Glutamatergic neuron (in vitro differentiated cells): ENCODE data around the gene ITPR1. TPM values are rescaled to one million over a fixed set of nuclear protein-coding genes. Genes with fewer than 3 reads are reported as not detected.

Experiments used
- DNase-seq: peaks from one replicate; pipeline ENCODE4 v3.0.0; 2022
- H3K27ac Mint-ChIP-seq: one replicate; pipeline ENCODE4 v1.8.0; 2020; ENCODE audit warnings: mild to moderate bottlenecking, mixed read lengths, inconsistent platforms; ENCODE audit not compliant: unreplicated experiment
- H3K27me3 Mint-ChIP-seq: one replicate; pipeline ENCODE4 v1.8.0; 2020; ENCODE audit warnings: mild to moderate bottlenecking, moderate library complexity, mixed read lengths, inconsistent platforms; ENCODE audit not compliant: unreplicated experiment
- H3K36me3 Mint-ChIP-seq: one replicate; pipeline ENCODE4 v1.8.0; 2020; ENCODE audit warnings: mild to moderate bottlenecking, mixed read lengths, inconsistent platforms; ENCODE audit not compliant: unreplicated experiment
- H3K4me1 Mint-ChIP-seq: one replicate; pipeline ENCODE4 v1.8.0; 2020; ENCODE audit warnings: mild to moderate bottlenecking, low read depth, mixed read lengths, inconsistent platforms; ENCODE audit not compliant: unreplicated experiment
- H3K4me3 Mint-ChIP-seq: one replicate; pipeline ENCODE4 v1.8.0; 2020; ENCODE audit warnings: mild to moderate bottlenecking, mixed read lengths, inconsistent platforms; ENCODE audit not compliant: unreplicated experiment
- H3K9me3 Mint-ChIP-seq: one replicate; pipeline ENCODE4 v1.8.0; 2020; ENCODE audit warnings: mild to moderate bottlenecking, moderate library complexity, mixed read lengths, inconsistent platforms; ENCODE audit not compliant: unreplicated experiment
- CTCF ChIP-seq: fragments of 200-600 bp; sonication (generic); IDR thresholded peaks from one replicate; pipeline ENCODE4 v1.5.0; 2021; ENCODE audit not compliant: partially characterized antibody, unreplicated experiment
- total RNA-seq: library from RNA; stranded (reverse); fragmentation: NEBNext Ultra II Directional; extraction: Animal tissue kit (Norgen Biotek cat#: 25700); gene quantifications from one replicate; pipeline ENCODE4 v1.2.1, GENCODE V29; 2021; ENCODE audit not compliant: unreplicated experiment

Gene ITPR1
- total RNA-seq, 1 donor from 2014 or later, result 6.9 TPM

- H3K27me3 Mint-ChIP-seq, result peaks cover 2% of the 10 kb centered on the region
- no peak for DNase-seq
- H3K4me1 Mint-ChIP-seq, result peaks cover 1% of the 10 kb centered on the region
- no peak overlapping the region for H3K27ac Mint-ChIP-seq
- no peak for TF ChIP-seq CTCF
- no peak overlapping the region for H3K4me3 Mint-ChIP-seq
- no peaks in the 10 kb centered on the region for H3K36me3 Mint-ChIP-seq
- peaks cover 2% of the 10 kb centered on the region for H3K9me3 Mint-ChIP-seq
Measured at GRCh38 chr3:4498446-4498845, 5.3 kb downstream of the ITPR1 start.

- no peaks in the 10 kb centered on the region for H3K9me3 Mint-ChIP-seq
- H3K27me3 Mint-ChIP-seq, result no peaks in the 10 kb centered on the region
- no peak overlapping the region for H3K4me3 Mint-ChIP-seq
- no peak for DNase-seq
- no peak overlapping the region for H3K27ac Mint-ChIP-seq
- H3K4me1 Mint-ChIP-seq, result peaks cover 6% of the 10 kb centered on the region
- no peaks in the 10 kb centered on the region for H3K36me3 Mint-ChIP-seq
- no peak for TF ChIP-seq CTCF
Measured at GRCh38 chr3:4501437-4501836, 8.3 kb downstream of the ITPR1 start.

DNA sequence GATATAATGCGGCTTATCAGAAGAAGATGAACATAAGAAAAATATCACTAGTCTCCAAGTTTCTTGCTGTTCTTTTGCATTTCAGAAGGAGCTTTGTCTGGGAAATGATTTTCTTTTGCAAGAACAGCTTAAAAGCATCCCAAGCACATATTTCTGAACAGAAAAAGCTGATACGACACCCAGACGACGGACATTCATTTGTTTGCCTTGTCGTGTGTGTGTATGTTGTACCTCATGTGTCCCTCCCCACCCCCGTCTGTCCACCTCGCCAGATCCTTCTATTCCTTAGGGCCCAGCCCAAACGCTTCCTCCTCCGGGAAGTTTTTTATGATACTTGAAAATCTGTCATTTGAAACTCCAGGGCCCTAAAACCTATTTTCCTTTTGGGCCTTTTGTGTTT, 8.8 kb downstream of the ITPR1 start:
- no peak overlapping the region for H3K27ac Mint-ChIP-seq
- H3K27me3 Mint-ChIP-seq, result no peaks in the 10 kb centered on the region
- no peak for DNase-seq
- peaks cover 6% of the 10 kb centered on the region for H3K4me1 Mint-ChIP-seq
- H3K36me3 Mint-ChIP-seq, result no peaks in the 10 kb centered on the region
- H3K4me3 Mint-ChIP-seq, result no peak overlapping the region
- no peaks in the 10 kb centered on the region for H3K9me3 Mint-ChIP-seq
- no peak for TF ChIP-seq CTCF

GRCh38 chr3:4503050-4503449, 9.9 kb downstream of the ITPR1 start:
- no peak for TF ChIP-seq CTCF
- Mint-ChIP-seq H3K4me1 (peaks cover 6% of the 10 kb centered on the region), H3K4me3 (no peak overlapping the region), H3K36me3 (no peaks in the 10 kb centered on the region), H3K27ac (no peak overlapping the region), H3K27me3 (no peaks in the 10 kb centered on the region), H3K9me3 (peaks cover 2% of the 10 kb centered on the region)
- no peak for DNase-seq

DNA sequence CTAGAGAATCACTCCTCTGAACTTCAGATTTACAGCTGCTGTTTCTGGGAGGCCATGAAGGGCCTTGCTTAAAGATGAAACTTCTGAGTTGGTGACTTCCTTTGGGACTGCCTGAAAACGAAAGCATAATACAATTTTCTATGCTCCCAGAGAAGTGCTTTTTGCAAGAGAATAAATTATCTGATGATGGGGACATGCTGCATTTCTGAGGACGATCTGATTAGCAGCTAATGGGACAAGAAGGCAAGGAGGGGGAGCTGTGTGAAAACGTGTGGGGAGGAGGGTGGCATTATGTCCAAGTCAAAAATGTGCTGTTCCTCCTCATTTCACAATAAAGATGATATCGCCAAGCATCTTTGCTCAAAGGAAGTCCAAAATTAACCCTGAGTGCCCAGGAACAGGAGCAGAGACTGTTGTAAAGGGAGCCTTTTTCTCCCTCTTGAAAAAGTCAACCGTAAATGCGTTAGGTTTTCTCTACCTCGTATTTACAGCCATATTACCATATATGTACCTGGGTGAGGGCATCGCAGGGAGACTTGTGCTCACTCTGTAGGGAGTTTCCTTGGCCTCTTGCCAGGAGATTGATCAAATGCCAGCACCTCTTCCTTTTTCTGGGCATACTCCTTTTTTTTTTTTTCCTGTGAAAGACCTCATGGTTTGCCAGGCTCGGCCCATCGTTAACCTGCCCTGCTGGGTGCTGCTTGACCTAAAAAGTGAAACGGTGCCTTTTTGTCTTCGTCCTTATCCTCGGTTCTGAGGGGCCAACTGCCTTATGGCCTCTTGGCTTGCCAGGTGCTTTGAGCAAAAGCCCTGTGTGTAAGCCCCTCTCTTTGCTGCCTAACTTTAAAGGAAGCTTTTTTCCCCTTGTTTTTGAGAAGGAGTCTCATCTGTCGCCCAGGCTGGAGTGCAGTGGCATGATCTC, 11.5 kb downstream of the ITPR1 start:
- no peak overlapping the region for H3K27ac Mint-ChIP-seq
- TF ChIP-seq CTCF, result no peak
- DNase-seq, result no peak
- H3K4me3 Mint-ChIP-seq, result no peak overlapping the region
- H3K27me3 Mint-ChIP-seq, result peaks cover 2% of the 10 kb centered on the region
- H3K9me3 Mint-ChIP-seq, result peaks cover 3% of the 10 kb centered on the region
- no peaks in the 10 kb centered on the region for H3K36me3 Mint-ChIP-seq
- peaks cover 6% of the 10 kb centered on the region for H3K4me1 Mint-ChIP-seq
